Urothelium cell line (cell line): ENCODE data around the gene SLC27A6.

Experiments
- DNase-seq: peaks from one replicate; pipeline ENCODE4 v3.0.0; 2011; ENCODE audit warnings: low spot score, mixed read lengths
- FAIRE-seq: peaks from 2 replicates; lab custom pipeline; 2011; peaks lifted over from hg19 to GRCh38; lab: Jason Lieb, UNC

Gene SLC27A6

GRCh38 chr5:129061849-129062248 is 96.6 kb downstream of the SLC27A6 start:
- no peak for DNase-seq
- FAIRE-seq = no peak

- FAIRE-seq = peak; percentile 87
- DNase-seq = peak; percentile 7
Measured at GRCh38 chr5:129063483-129064113, 98.3 kb downstream of the SLC27A6 start.

GRCh38 chr5:129065721-129066120 is 100.4 kb downstream of the SLC27A6 start:
- FAIRE-seq (no peak), DNase-seq (no peak)

- DNase-seq = no peak
- FAIRE-seq = no peak
Measured at GRCh38 chr5:129067745-129068144, 102.5 kb downstream of the SLC27A6 start.

- FAIRE-seq (no peak), DNase-seq (no peak)
Measured at GRCh38 chr5:129069292-129069691, 104.0 kb downstream of the SLC27A6 start.

GRCh38 chr5:129073111-129073510 is 107.8 kb downstream of the SLC27A6 start:
- DNase-seq = no peak
- FAIRE-seq = no peak

- no peak for DNase-seq
- FAIRE-seq = no peak
Measured at GRCh38 chr5:129074903-129075302, 109.6 kb downstream of the SLC27A6 start.

- FAIRE-seq = no peak
- no peak for DNase-seq
Measured at GRCh38 chr5:129077433-129078075, 112.3 kb downstream of the SLC27A6 start.

- FAIRE-seq = no peak
- no peak for DNase-seq
Measured at GRCh38 chr5:129078247-129078646, 113.0 kb downstream of the SLC27A6 start.

- no peak for FAIRE-seq
- DNase-seq = no peak
Measured at GRCh38 chr5:129078660-129079059, 113.4 kb downstream of the SLC27A6 start.

- FAIRE-seq (no peak), DNase-seq (no peak)
Measured at GRCh38 chr5:129079496-129079895, 114.2 kb downstream of the SLC27A6 start.

- DNase-seq (no peak), FAIRE-seq (no peak)
Measured at GRCh38 chr5:129080766-129081165, 115.5 kb downstream of the SLC27A6 start.

- FAIRE-seq (no peak), DNase-seq (no peak)
Measured at GRCh38 chr5:129082225-129083136, 117.2 kb downstream of the SLC27A6 start.
